MCF 10A (cell line): ENCODE results near the gene THAP2. TPM values are rescaled to one million over a fixed set of nuclear protein-coding genes. Genes with fewer than 3 reads are reported as not detected.

ENCODE experiments used
- BruUV-seq: library from RNA; stranded (reverse); fragments of 400-500 nt; replicated peaks from 2 replicates; lab custom pipeline; 2021; lab: Mats Ljungman, UMichigan
- CTCF ChIA-PET: fragments of 300-600 bp; sonication (Branson Sonifier 250); formaldehyde crosslinking; extraction: SDS; loops from one replicate; lab custom pipeline; 2021; ENCODE audit warnings: antibody characterized with exemption, inconsistent platforms; lab: Yijun Ruan, JAX
- POLR2A ChIA-PET: fragments of 300-600, 350-650 bp; sonication (Branson Sonifier 250); formaldehyde crosslinking; extraction: SDS; loops from one replicate; lab custom pipeline; 2020; ENCODE audit warnings: antibody characterized with exemption, inconsistent platforms; lab: Yijun Ruan, JAX
- DNase-seq: peaks from one replicate; pipeline ENCODE4 v3.0.0-alpha.2; 2018; ENCODE audit not compliant: unreplicated experiment
- H3K27ac Mint-ChIP-seq: one replicate; pipeline ENCODE4 v1.8.0; 2022; ENCODE audit warnings: mild to moderate bottlenecking, low read depth, mixed read lengths; ENCODE audit not compliant: unreplicated experiment
- H3K27me3 Mint-ChIP-seq: one replicate; pipeline ENCODE4 v1.8.0; 2022; ENCODE audit warnings: mixed read lengths; ENCODE audit not compliant: insufficient read depth, unreplicated experiment
- H3K36me3 Mint-ChIP-seq: one replicate; pipeline ENCODE4 v1.8.0; 2022; ENCODE audit warnings: mild to moderate bottlenecking, moderate library complexity, mixed read lengths; ENCODE audit not compliant: insufficient read depth, unreplicated experiment
- H3K4me1 Mint-ChIP-seq: one replicate; pipeline ENCODE4 v1.8.0; 2022; ENCODE audit warnings: mixed read lengths; ENCODE audit not compliant: insufficient read depth, unreplicated experiment
- H3K4me3 Mint-ChIP-seq: one replicate; pipeline ENCODE4 v1.8.0; 2022; ENCODE audit warnings: mild to moderate bottlenecking, moderate library complexity, mixed read lengths; ENCODE audit not compliant: unreplicated experiment
- H3K9me3 Mint-ChIP-seq: one replicate; pipeline ENCODE4 v1.8.0; 2022; ENCODE audit warnings: mixed read lengths; ENCODE audit not compliant: unreplicated experiment
- CTCF ChIP-seq: fragments of 200-600 bp; IDR thresholded peaks from one replicate; pipeline ENCODE4 v1.8.0; 2022; ENCODE audit warnings: antibody characterized with exemption, mild to moderate bottlenecking; ENCODE audit not compliant: unreplicated experiment
- intact Hi-C: fragments of 100-400 bp; cut with micrococcal nuclease; formaldehyde crosslinking; loops from 2 replicates; pipeline ENCODE4 v1.14.1; 2022
- total RNA-seq: library from RNA; stranded (reverse); gene quantifications from 2 replicates; pipeline ENCODE4 v1.2.3, GENCODE V29; 2022

Gene THAP2
- total RNA-seq, 1 experiment from 2014 or later, result 13.0 TPM

GRCh38 chr12:71642264-71642663 lies 21.8 kb upstream of the THAP2 start:
- Mint-ChIP-seq H3K27me3 (no peaks in the 10 kb centered on the region), H3K9me3 (no peaks in the 10 kb centered on the region), H3K36me3 (peaks cover 90% of the 10 kb centered on the region), H3K4me3 (no peak overlapping the region), H3K27ac (no peak overlapping the region), H3K4me1 (no peaks in the 10 kb centered on the region)
- POLR2A ChIA-PET, result interaction anchor here (1.0 kb wide), 1 partner anchor 21 kb away, joined by 4 read pairs; no protein-coding TSS in a partner anchor
- no peak for DNase-seq
- intact Hi-C loops, result no loop called here
- CTCF ChIA-PET, result interaction anchor here (0.6 to 1.4 kb wide), 4 partner anchors 16 to 240 kb away, joined by 3 to 4 read pairs (median 4); no protein-coding TSS in a partner anchor
- TF ChIP-seq CTCF, result no peak
- no TSS peak for BruUV-seq

- no TSS peak for BruUV-seq
- no peaks in the 10 kb centered on the region for H3K4me1 Mint-ChIP-seq
- no peak overlapping the region for H3K27ac Mint-ChIP-seq
- ChIA-PET CTCF (interaction anchor here (0.7 to 3.1 kb wide), 6 partner anchors 9 to 111 kb away, joined by 3 to 18 read pairs (median 4); partner anchors contain the start of gene ZFC3H1), POLR2A (interaction anchor here (0.7 to 2.7 kb wide), 3 partner anchors 18 to 109 kb away, joined by 3 to 9 read pairs (median 3); partner anchors contain the start of genes RAB21 and ZFC3H1)
- no peaks in the 10 kb centered on the region for H3K27me3 Mint-ChIP-seq
- H3K9me3 Mint-ChIP-seq, result no peaks in the 10 kb centered on the region
- intact Hi-C loops, result no loop called here
- no peak for TF ChIP-seq CTCF
- no peak overlapping the region for H3K4me3 Mint-ChIP-seq
- peaks cover 81% of the 10 kb centered on the region for H3K36me3 Mint-ChIP-seq
- no peak for DNase-seq
Measured at GRCh38 chr12:71645268-71645667, 18.8 kb upstream of the THAP2 start.

- no peaks in the 10 kb centered on the region for H3K4me1 Mint-ChIP-seq
- no TSS peak for BruUV-seq
- ChIA-PET CTCF (interaction anchor here (0.5 to 3.1 kb wide), 8 partner anchors 8 to 195 kb away, joined by 3 to 18 read pairs (median 3); partner anchors contain the start of gene ZFC3H1), POLR2A (interaction anchor here (0.7 to 2.7 kb wide), 6 partner anchors 15 to 119 kb away, joined by 3 to 13 read pairs (median 3); partner anchors contain the start of genes RAB21, THAP2 and ZFC3H1)
- no peak for DNase-seq
- no peaks in the 10 kb centered on the region for H3K27me3 Mint-ChIP-seq
- intact Hi-C loops, result no loop called here
- H3K9me3 Mint-ChIP-seq, result no peaks in the 10 kb centered on the region
- no peak overlapping the region for H3K27ac Mint-ChIP-seq
- H3K36me3 Mint-ChIP-seq, result peaks cover 72% of the 10 kb centered on the region
- TF ChIP-seq CTCF, result no peak
- no peak overlapping the region for H3K4me3 Mint-ChIP-seq
Measured at GRCh38 chr12:71646512-71646911, 17.6 kb upstream of the THAP2 start.

GRCh38 chr12:71648537-71648936 lies 15.6 kb upstream of the THAP2 start:
- intact Hi-C loops, result no loop called here
- ChIA-PET CTCF (interaction anchor here (0.9 to 2.4 kb wide), 3 partner anchors 12 to 132 kb away, joined by 3 to 15 read pairs (median 11); no protein-coding TSS in a partner anchor), POLR2A (interaction anchor here (0.7 to 1.9 kb wide), 4 partner anchors 12 to 103 kb away, joined by 3 to 7 read pairs (median 4); partner anchors contain the start of genes THAP2 and ZFC3H1)
- BruUV-seq, result no TSS peak
- H3K4me1 Mint-ChIP-seq, result no peaks in the 10 kb centered on the region
- H3K27me3 Mint-ChIP-seq, result no peaks in the 10 kb centered on the region
- H3K27ac Mint-ChIP-seq, result no peak overlapping the region
- no peak for DNase-seq
- H3K36me3 Mint-ChIP-seq, result peaks cover 51% of the 10 kb centered on the region
- TF ChIP-seq CTCF, result no peak
- H3K4me3 Mint-ChIP-seq, result no peak overlapping the region
- H3K9me3 Mint-ChIP-seq, result no peaks in the 10 kb centered on the region
